ENCODE measurements around the gene MCRIP2. TPM values are rescaled to one million over a fixed set of nuclear protein-coding genes. Genes with fewer than 3 reads are reported as not detected.

MCRIP2 gene
- total and polyA plus RNA-seq, 2 experiments from 2014 or later = 64.3 to 67.7 TPM

DNA sequence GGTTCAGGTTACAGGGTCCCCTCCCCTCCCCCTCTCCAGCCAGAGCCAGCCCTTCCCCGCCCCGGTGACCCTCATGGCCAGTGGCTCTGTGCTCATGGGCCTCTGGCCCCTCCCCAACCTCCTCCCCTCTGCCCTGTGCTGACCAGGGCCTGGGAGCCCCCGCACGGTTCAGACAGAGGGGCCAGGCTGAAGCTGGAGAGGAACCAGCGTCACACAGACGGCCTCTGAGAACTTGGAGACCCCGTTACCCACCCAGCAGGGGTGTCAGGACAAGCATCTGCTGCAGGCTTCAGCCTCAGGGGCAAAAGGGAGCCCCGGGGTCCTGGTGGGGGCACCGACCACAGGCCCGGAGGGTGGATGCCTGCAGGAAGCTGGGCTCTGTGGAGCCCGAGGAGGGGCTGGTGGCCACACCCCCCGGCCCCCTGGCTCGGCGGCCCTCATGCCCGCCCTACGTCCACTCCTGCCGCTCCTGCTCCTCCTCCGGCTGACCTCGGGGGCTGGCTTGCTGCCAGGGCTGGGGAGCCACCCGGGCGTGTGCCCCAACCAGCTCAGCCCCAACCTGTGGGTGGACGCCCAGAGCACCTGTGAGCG is 10.7 kb upstream of the MCRIP2 start, which contains the start of gene WFIKKN1:
TSS of gene WFIKKN1 (plus strand) at position 171 of the 591 bp plus-strand sequence. CDS start at position 440, 269 bp downstream.
- H3K79me2 ChIP-seq (replicated peaks; ENCODE audit: insufficient read depth) = no peaks in the 10 kb centered on the region; the same call in 1 of the 2 replicates
- no peaks in the 10 kb centered on the region for H3F3A ChIP-seq (replicated peaks; ENCODE audit: low read depth)
- Mint-ChIP-seq H3K4me3 (peak within 1 kb of the TSS; percentile 46; the same call in 2 of the 3 replicates), H3K9me3 (no peaks in the 10 kb centered on the region), H3K4me1 (peaks cover 12% of the 10 kb centered on the region), H3K27ac (peak within 1 kb of the TSS; percentile 89), H3K27me3 (ENCODE audit: insufficient read depth, low read depth, poor library complexity) (peaks cover 16% of the 10 kb centered on the region), H3K36me3 (ENCODE audit: low read depth) (no peaks in the 10 kb centered on the region; the same call in 2 of the 3 replicates)
- no peaks in the 10 kb centered on the region for H4K20me1 ChIP-seq (replicated peaks; ENCODE audit: insufficient read depth)
- H2AFZ ChIP-seq = no peak within 1 kb of the TSS
- no peaks in the 10 kb centered on the region for H3K9me2 ChIP-seq (ENCODE audit: insufficient read depth)
- peaks cover 13% of the 10 kb centered on the region for H3K4me1 ChIP-seq (ENCODE audit: insufficient read depth)
- peak within 1 kb of the TSS; percentile 74 for H3K4me2 ChIP-seq
- DNase-seq (ENCODE audit: low spot score) (peak; percentile 78), ATAC-seq (peak; percentile 59)
- H3K27ac ChIP-seq (ENCODE audit: low read depth) = peak within 1 kb of the TSS; percentile 74; the same call in 1 of the 2 replicates
- H3K27me3 ChIP-seq (ENCODE audit: insufficient read depth) = no peaks in the 10 kb centered on the region
- TF ChIP-seq ZNF331 (CRISPR knock-in tag; IDR thresholded peaks at IDR 0.05; ENCODE audit: low read depth) (no peak), STAT1 (IDR thresholded peaks at IDR 0.05; ENCODE audit: unreplicated experiment) (no peak), POLR2AphosphoS5 (IDR thresholded peaks at IDR 0.05; ENCODE audit: low read depth) (peak; percentile 63; the same call in 1 of the 2 replicates), ZNF114 (CRISPR knock-in tag; IDR thresholded peaks at IDR 0.05) (no peak), EZH2 (IDR thresholded peaks at IDR 0.05; ENCODE audit: low read depth, unreplicated experiment) (no peak)
- TF ChIP-seq, protein P1, sequence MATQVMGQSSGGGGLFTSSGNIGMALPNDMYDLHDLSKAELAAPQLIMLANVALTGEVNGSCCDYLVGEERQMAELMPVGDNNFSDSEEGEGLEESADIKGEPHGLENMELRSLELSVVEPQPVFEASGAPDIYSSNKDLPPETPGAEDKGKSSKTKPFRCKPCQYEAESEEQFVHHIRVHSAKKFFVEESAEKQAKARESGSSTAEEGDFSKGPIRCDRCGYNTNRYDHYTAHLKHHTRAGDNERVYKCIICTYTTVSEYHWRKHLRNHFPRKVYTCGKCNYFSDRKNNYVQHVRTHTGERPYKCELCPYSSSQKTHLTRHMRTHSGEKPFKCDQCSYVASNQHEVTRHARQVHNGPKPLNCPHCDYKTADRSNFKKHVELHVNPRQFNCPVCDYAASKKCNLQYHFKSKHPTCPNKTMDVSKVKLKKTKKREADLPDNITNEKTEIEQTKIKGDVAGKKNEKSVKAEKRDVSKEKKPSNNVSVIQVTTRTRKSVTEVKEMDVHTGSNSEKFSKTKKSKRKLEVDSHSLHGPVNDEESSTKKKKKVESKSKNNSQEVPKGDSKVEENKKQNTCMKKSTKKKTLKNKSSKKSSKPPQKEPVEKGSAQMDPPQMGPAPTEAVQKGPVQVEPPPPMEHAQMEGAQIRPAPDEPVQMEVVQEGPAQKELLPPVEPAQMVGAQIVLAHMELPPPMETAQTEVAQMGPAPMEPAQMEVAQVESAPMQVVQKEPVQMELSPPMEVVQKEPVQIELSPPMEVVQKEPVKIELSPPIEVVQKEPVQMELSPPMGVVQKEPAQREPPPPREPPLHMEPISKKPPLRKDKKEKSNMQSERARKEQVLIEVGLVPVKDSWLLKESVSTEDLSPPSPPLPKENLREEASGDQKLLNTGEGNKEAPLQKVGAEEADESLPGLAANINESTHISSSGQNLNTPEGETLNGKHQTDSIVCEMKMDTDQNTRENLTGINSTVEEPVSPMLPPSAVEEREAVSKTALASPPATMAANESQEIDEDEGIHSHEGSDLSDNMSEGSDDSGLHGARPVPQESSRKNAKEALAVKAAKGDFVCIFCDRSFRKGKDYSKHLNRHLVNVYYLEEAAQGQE (IDR thresholded peaks at IDR 0.05; ENCODE audit: unreplicated experiment) = no peak
- TF ChIP-seq, protein P2, sequence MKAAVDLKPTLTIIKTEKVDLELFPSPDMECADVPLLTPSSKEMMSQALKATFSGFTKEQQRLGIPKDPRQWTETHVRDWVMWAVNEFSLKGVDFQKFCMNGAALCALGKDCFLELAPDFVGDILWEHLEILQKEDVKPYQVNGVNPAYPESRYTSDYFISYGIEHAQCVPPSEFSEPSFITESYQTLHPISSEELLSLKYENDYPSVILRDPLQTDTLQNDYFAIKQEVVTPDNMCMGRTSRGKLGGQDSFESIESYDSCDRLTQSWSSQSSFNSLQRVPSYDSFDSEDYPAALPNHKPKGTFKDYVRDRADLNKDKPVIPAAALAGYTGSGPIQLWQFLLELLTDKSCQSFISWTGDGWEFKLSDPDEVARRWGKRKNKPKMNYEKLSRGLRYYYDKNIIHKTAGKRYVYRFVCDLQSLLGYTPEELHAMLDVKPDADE (IDR thresholded peaks at IDR 0.05) = no peak
- TF ChIP-seq, protein P3, sequence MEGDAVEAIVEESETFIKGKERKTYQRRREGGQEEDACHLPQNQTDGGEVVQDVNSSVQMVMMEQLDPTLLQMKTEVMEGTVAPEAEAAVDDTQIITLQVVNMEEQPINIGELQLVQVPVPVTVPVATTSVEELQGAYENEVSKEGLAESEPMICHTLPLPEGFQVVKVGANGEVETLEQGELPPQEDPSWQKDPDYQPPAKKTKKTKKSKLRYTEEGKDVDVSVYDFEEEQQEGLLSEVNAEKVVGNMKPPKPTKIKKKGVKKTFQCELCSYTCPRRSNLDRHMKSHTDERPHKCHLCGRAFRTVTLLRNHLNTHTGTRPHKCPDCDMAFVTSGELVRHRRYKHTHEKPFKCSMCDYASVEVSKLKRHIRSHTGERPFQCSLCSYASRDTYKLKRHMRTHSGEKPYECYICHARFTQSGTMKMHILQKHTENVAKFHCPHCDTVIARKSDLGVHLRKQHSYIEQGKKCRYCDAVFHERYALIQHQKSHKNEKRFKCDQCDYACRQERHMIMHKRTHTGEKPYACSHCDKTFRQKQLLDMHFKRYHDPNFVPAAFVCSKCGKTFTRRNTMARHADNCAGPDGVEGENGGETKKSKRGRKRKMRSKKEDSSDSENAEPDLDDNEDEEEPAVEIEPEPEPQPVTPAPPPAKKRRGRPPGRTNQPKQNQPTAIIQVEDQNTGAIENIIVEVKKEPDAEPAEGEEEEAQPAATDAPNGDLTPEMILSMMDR (conservative IDR thresholded peaks at IDR 0.05; ENCODE audit: low read depth in 2 of 2) = no peak
- peak within 1 kb of the TSS; percentile 51 for H3K4me3 ChIP-seq
- H3K36me3 ChIP-seq (ENCODE audit: insufficient read depth) = no peaks in the 10 kb centered on the region

All from GM23338 (cell line).